Osteocyte (in vitro differentiated cells): ENCODE results near the gene KRTAP5-4. TPM values are rescaled to one million over a fixed set of nuclear protein-coding genes. Genes with fewer than 3 reads are reported as not detected.

Experiments
- DNase-seq: peaks from one replicate; pipeline ENCODE4 v3.0.0; 2021; ENCODE audit warnings: mixed read lengths; ENCODE audit not compliant: unreplicated experiment; ENCODE audit errors: extremely low spot score
- H3K27ac Mint-ChIP-seq: one replicate; pipeline ENCODE4 v1.8.0; 2021; ENCODE audit warnings: mild to moderate bottlenecking, mixed read lengths; ENCODE audit not compliant: unreplicated experiment
- H3K27me3 Mint-ChIP-seq: one replicate; pipeline ENCODE4 v1.8.0; 2021; ENCODE audit warnings: mixed read lengths; ENCODE audit not compliant: unreplicated experiment
- H3K36me3 Mint-ChIP-seq: one replicate; pipeline ENCODE4 v1.8.0; 2021; ENCODE audit warnings: mixed read lengths; ENCODE audit not compliant: unreplicated experiment
- H3K4me1 Mint-ChIP-seq: one replicate; pipeline ENCODE4 v1.8.0; 2021; ENCODE audit warnings: mixed read lengths; ENCODE audit not compliant: unreplicated experiment
- H3K4me3 Mint-ChIP-seq: one replicate; pipeline ENCODE4 v1.8.0; 2021; ENCODE audit warnings: mild to moderate bottlenecking, moderate library complexity, mixed read lengths; ENCODE audit not compliant: unreplicated experiment
- H3K9me3 Mint-ChIP-seq: one replicate; pipeline ENCODE4 v1.8.0; 2021; ENCODE audit warnings: mixed read lengths; ENCODE audit not compliant: unreplicated experiment
- total RNA-seq: library from RNA; stranded (reverse); gene quantifications from 2 replicates; pipeline ENCODE4 v1.2.1, GENCODE V29; 2021
- TF ChIP-seq, protein P1 (sequence below): fragments of 200-600 bp; sonication (generic); IDR thresholded peaks from 2 replicates; pipeline ENCODE4 v1.5.0; 2021; ENCODE audit warnings: antibody characterized with exemption, mild to moderate bottlenecking, moderate library complexity

KRTAP5-4 gene
- total RNA-seq, 1 donor from 2014 or later = not detected

DNA sequence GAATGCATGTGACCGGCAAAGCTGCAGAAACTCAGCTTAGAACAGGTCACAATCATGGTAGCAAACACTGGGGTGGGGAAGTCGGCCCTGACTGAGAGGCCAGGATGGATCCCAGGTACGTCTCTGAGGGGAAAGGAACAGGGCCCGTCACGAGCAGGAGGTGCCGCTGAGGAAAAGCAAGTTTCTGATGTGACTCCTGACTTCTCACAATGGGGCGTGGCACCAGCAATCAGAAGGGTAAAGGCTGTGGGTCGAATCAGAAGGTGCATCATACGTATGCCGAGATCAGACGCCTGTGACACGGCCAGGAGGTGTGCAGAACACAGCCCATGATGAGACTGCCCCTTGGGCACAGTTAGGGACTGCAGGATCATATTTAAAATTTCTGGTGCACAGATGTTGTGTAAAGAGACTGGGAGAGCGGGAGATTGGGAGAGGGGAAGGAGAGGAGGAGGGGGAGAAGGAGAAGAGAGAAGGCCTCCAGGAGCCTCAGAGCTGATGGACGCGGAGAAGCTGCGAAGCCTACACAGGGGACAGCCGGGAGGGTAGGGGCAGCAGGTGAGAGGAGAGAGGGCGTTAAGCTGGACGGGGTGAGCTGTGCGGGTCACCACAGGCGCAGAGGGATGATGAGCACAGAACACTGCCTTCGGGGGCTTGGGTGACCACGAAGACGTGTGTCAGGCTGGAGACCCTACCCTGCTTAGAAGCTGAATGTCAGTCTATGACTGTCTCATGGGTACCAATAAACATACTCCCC is 38.4 kb upstream of the KRTAP5-4 start:
- H3K36me3 Mint-ChIP-seq = no peaks in the 10 kb centered on the region
- no peak overlapping the region for H3K27ac Mint-ChIP-seq
- no peaks in the 10 kb centered on the region for H3K9me3 Mint-ChIP-seq
- no peak for DNase-seq
- peaks cover 44% of the 10 kb centered on the region for H3K27me3 Mint-ChIP-seq
- H3K4me1 Mint-ChIP-seq = no peaks in the 10 kb centered on the region
- no peak overlapping the region for H3K4me3 Mint-ChIP-seq
- TF ChIP-seq, protein P1, sequence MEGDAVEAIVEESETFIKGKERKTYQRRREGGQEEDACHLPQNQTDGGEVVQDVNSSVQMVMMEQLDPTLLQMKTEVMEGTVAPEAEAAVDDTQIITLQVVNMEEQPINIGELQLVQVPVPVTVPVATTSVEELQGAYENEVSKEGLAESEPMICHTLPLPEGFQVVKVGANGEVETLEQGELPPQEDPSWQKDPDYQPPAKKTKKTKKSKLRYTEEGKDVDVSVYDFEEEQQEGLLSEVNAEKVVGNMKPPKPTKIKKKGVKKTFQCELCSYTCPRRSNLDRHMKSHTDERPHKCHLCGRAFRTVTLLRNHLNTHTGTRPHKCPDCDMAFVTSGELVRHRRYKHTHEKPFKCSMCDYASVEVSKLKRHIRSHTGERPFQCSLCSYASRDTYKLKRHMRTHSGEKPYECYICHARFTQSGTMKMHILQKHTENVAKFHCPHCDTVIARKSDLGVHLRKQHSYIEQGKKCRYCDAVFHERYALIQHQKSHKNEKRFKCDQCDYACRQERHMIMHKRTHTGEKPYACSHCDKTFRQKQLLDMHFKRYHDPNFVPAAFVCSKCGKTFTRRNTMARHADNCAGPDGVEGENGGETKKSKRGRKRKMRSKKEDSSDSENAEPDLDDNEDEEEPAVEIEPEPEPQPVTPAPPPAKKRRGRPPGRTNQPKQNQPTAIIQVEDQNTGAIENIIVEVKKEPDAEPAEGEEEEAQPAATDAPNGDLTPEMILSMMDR = no peak

DNA sequence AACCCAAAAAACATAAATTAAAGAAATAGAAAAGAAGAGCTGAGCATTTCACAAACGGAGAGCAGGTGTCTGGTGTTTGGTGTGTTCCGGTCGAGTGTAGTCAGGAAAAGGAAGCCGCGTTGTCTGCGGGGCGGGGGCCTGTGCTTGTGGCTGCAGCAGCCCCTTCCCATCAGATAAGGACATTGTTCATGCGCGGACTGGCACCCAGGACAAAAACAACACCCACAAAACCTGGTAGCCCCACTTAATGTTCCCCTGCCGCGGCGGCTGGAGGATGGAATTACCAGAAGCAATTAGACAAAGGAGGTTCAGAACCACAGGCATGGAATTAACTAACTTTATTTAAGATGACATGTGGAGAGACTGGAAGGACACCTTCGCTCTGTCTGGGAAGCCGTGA is 37.6 kb upstream of the KRTAP5-4 start:
- H3K27me3 Mint-ChIP-seq = peaks cover 42% of the 10 kb centered on the region
- H3K27ac Mint-ChIP-seq = no peak overlapping the region
- H3K9me3 Mint-ChIP-seq = no peaks in the 10 kb centered on the region
- no peaks in the 10 kb centered on the region for H3K4me1 Mint-ChIP-seq
- H3K4me3 Mint-ChIP-seq = no peak overlapping the region
- no peaks in the 10 kb centered on the region for H3K36me3 Mint-ChIP-seq
- no peak for DNase-seq
- TF ChIP-seq, protein P1 = no peak

DNA sequence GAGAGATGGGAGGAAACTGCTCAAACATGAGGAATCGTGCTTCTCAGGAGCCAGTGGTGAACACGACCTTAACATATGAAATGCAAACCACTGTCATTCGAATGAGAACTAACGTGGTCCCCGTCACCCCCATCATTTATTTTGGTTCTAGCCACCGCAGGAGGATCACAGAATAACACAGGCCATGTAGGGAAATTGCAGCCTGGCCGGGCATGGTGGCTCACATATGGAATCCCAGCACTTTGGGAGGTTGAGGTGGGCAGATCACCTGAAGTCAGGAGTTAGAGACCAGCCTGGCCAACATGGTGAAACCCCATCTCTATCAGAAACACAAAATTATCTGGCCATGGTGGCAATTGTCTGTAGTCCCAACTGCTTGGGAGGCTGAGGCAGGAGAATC is 34.7 kb upstream of the KRTAP5-4 start:
- peaks cover 40% of the 10 kb centered on the region for H3K27me3 Mint-ChIP-seq
- no peaks in the 10 kb centered on the region for H3K4me1 Mint-ChIP-seq
- H3K27ac Mint-ChIP-seq = no peak overlapping the region
- no peak for DNase-seq
- no peaks in the 10 kb centered on the region for H3K9me3 Mint-ChIP-seq
- TF ChIP-seq, protein P1 = no peak
- no peaks in the 10 kb centered on the region for H3K36me3 Mint-ChIP-seq
- H3K4me3 Mint-ChIP-seq = no peak overlapping the region

DNA sequence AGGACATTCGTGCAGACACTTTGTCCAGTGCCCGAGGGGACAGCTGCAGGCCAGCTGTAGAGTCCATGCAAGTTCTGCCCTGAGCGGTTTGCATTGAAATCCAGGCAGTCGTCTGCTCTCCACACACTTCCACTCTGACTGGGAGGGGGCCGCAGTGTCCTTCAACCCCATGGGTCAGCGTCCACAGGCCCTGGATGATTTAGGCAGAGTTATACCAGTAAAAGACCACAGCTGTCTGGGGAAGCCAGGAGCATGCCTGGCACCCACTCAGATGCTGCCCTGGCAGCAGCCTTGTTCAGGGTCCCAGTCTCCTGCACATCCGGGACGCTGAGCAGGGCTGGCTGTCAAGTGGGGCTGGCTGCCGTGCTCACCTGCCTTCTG is 34.1 kb upstream of the KRTAP5-4 start:
- H3K27me3 Mint-ChIP-seq = peaks cover 40% of the 10 kb centered on the region
- no peak for DNase-seq
- no peaks in the 10 kb centered on the region for H3K36me3 Mint-ChIP-seq
- no peaks in the 10 kb centered on the region for H3K4me1 Mint-ChIP-seq
- TF ChIP-seq, protein P1 = no peak
- no peak overlapping the region for H3K27ac Mint-ChIP-seq
- H3K4me3 Mint-ChIP-seq = no peak overlapping the region
- H3K9me3 Mint-ChIP-seq = no peaks in the 10 kb centered on the region

DNA sequence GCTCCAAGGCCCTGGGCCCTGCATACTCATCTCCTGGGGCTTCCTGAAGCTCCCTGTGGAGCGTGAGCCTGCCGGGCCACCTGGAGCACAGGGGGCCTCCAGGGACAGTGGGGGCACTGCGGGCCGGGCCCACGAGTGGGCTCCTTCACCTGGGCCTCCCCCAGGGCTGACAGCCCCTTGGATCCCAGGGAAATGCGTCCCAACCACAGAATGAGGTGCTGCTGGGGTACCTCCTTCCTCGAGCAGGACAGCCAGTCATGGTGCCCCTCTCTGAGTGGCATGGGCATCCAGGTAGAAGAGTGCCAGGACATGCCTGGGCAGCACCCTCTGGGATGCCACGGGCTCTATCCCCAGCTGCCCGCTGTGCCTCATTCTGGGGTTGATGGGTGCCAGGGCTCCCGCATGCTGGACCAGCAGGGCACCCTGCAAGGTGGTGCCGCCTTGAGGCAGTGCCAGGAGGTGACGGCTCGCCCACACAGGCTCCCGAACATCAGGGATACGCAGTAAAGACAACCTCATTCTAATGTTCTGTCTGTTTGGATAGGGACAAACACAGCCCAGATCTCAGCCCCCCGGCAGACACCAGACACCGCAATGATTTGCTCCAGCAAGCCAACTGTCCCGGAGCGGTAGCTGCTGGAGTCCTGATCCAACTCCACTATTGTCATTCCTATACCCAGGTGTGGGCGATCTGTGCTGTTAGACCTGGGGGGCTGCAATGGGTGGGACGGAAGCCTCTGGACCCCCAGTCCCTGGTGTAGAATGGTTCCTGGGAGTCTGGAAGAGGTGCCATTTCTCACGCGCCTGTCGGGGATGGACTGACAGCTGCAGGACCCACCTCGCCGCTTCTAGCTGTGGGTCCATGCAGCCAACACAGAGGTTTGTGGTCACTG is 33.5 kb upstream of the KRTAP5-4 start:
- no peak for DNase-seq
- Mint-ChIP-seq H3K4me1 (no peaks in the 10 kb centered on the region), H3K9me3 (no peaks in the 10 kb centered on the region), H3K27ac (no peak overlapping the region), H3K36me3 (no peaks in the 10 kb centered on the region), H3K4me3 (no peak overlapping the region), H3K27me3 (peaks cover 41% of the 10 kb centered on the region)
- TF ChIP-seq, protein P1 = no peak
